ENCODE results near the gene GPR84. TPM values are rescaled to one million over a fixed set of nuclear protein-coding genes. Genes with fewer than 3 reads are reported as not detected.

GPR84 gene
- total and polyA plus RNA-seq, 2 of the 8 experiments (the other 6 are each of a cell fraction or from before 2014, with no cell fraction given): 0.09 TPM; not detected in 1

GRCh38 chr12:54356228-54356627, 8.1 kb downstream of the GPR84 start:
- H2BK20ac ChIP-seq (ENCODE audit: low read length): peak overlapping the region; percentile 75
- no peaks in the 10 kb centered on the region for H3K79me1 ChIP-seq (ENCODE audit: low read depth, low read length)
- H4K5ac ChIP-seq (ENCODE audit: insufficient read length, low read depth, low read length): no peak overlapping the region
- H3K4ac ChIP-seq (replicated peaks; ENCODE audit: insufficient read length, low read depth, low read length): no peak overlapping the region
- H2AFZ ChIP-seq (ENCODE audit: low read length): no peak overlapping the region
- WGBS, 2 experiments (ENCODE audit: extremely low coverage in 1 of 2, insufficient coverage in 1 of 2, insufficient read length in 1 of 2, insufficient replicate concordance in 2 of 2, low coverage in 1 of 2, low lambda C conversion rate in 2 of 2, missing lambda C conversion rate in 1 of 2): 85% methylated on average over 3 of the region's 3 CpGs; no CpG with 5 or more reads in 1 of the 2 experiments
- H2BK120ac ChIP-seq (replicated peaks; ENCODE audit: low read depth, low read length): no peak overlapping the region
- no peaks in the 10 kb centered on the region for H4K20me1 ChIP-seq (replicated peaks in 1 of 2; ENCODE audit: control insufficient read depth in 1 of 2, insufficient read depth in 2 of 2, low read length in 2 of 2)
- ChIA-PET CTCF (ENCODE audit: partially characterized antibody) (interaction anchor here (0.5 to 9.2 kb wide), 13 partner anchors 12 to 347 kb away, joined by 3 to 348 read pairs (median 8); partner anchors contain the start of genes COPZ1, HOXC8, NFE2 and ZNF385A), POLR2A (ENCODE audit: partially characterized antibody) (interaction anchor here (0.9 to 9.2 kb wide), 12 partner anchors 9 to 97 kb away, joined by 3 to 133 read pairs (median 6); partner anchors contain the start of genes CBX5 and HNRNPA1)
- no peak overlapping the region for H4K8ac ChIP-seq (ENCODE audit: extremely low read depth, insufficient read depth, low read length)
- H2BK5ac ChIP-seq (ENCODE audit: low read depth, low read length): 0 out of 2 replicates have a peak overlapping the region, but pooled peaks have one; percentile 8
- H3K56ac ChIP-seq (replicated peaks; ENCODE audit: insufficient read length, low read depth, low read length): no peak overlapping the region
- no peak overlapping the region for H3K14ac ChIP-seq (ENCODE audit: insufficient read length)
- H2BK15ac ChIP-seq (ENCODE audit: low read length): no peak overlapping the region; the same call in 1 of the 2 replicates
- no peak overlapping the region for H3K23ac ChIP-seq (ENCODE audit: insufficient read length)
- no peaks in the 10 kb centered on the region for H3K36me3 ChIP-seq (ENCODE audit: control insufficient read depth in 2 of 4, insufficient read depth in 4 of 4, low read length in 3 of 4)
- H3K4me1 ChIP-seq (replicated peaks in 1 of 4; ENCODE audit: control insufficient read depth in 3 of 4, insufficient read depth in 4 of 4, low read length in 3 of 4): peaks cover 29 to 67% (median 35%) of the 10 kb centered on the region in 4 experiments
- no peak for FAIRE-seq
- no peaks in the 10 kb centered on the region for H3K9me3 ChIP-seq (ENCODE audit: insufficient read depth in 2 of 2, low read depth in 1 of 2, low read length in 1 of 2)
- no peak overlapping the region for H2AK5ac ChIP-seq (ENCODE audit: low read depth, low read length)
- TF ChIP-seq SIX5 (IDR thresholded peaks at IDR 0.05; ENCODE audit: low read depth, low read length) (no peak), RXRA (IDR thresholded peaks at IDR 0.05; ENCODE audit: insufficient read depth, low read depth, low read length) (no peak), POLR2A (IDR thresholded peaks at IDR 0.05; ENCODE audit: control extremely low read depth in 1 of 2, low read depth in 2 of 2, low read length in 2 of 2) (no peak), MAFK (IDR thresholded peaks at IDR 0.05; ENCODE audit: low read depth, low read length) (no peak), SAP30 (IDR thresholded peaks at IDR 0.05; ENCODE audit: insufficient read depth, insufficient replicate concordance, low read length) (no peak), ZNF274 (IDR thresholded peaks at IDR 0.05; ENCODE audit: borderline replicate concordance, extremely low read depth, low read length) (no peak), SP4 (IDR thresholded peaks at IDR 0.05; ENCODE audit: low read length) (no peak), NRF1 (IDR thresholded peaks at IDR 0.05; ENCODE audit: low read depth, low read length) (no peak), CHD1 (IDR thresholded peaks at IDR 0.05; ENCODE audit: low read depth, low read length) (no peak), TEAD4 (IDR thresholded peaks at IDR 0.05; ENCODE audit: low read depth, low read length) (no peak)
- TF ChIP-seq, protein P1, sequence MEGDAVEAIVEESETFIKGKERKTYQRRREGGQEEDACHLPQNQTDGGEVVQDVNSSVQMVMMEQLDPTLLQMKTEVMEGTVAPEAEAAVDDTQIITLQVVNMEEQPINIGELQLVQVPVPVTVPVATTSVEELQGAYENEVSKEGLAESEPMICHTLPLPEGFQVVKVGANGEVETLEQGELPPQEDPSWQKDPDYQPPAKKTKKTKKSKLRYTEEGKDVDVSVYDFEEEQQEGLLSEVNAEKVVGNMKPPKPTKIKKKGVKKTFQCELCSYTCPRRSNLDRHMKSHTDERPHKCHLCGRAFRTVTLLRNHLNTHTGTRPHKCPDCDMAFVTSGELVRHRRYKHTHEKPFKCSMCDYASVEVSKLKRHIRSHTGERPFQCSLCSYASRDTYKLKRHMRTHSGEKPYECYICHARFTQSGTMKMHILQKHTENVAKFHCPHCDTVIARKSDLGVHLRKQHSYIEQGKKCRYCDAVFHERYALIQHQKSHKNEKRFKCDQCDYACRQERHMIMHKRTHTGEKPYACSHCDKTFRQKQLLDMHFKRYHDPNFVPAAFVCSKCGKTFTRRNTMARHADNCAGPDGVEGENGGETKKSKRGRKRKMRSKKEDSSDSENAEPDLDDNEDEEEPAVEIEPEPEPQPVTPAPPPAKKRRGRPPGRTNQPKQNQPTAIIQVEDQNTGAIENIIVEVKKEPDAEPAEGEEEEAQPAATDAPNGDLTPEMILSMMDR (IDR thresholded peaks at IDR 0.05; ENCODE audit: control extremely low read depth in 1 of 3, insufficient read depth in 1 of 3, low read depth in 1 of 3, low read length in 3 of 3): no peak
- peak overlapping the region; percentile 46; the same call in 1 of the 2 replicates for H3K27ac ChIP-seq (ENCODE audit: low read depth, low read length)
- peak in 1 of 2 experiments; percentile 30 for DNase-seq (ENCODE audit: low read depth in 1 of 2, low spot score in 2 of 2)
- H3K9ac ChIP-seq (replicated peaks in 1 of 4; ENCODE audit: extremely low read depth in 1 of 4, low read depth in 3 of 4, low read length in 3 of 4): no peak overlapping the region
- H3K27me3 ChIP-seq (replicated peaks in 1 of 4; ENCODE audit: control insufficient read depth in 3 of 4, extremely low read depth in 1 of 4, insufficient read depth in 3 of 4, low read length in 3 of 4): peaks cover 0 to 2% (median under 1%) of the 10 kb centered on the region in 4 experiments; a peak in 2 of 7 replicates
- no peak overlapping the region for H3K18ac ChIP-seq (ENCODE audit: extremely low read depth, low read length)
- H4K91ac ChIP-seq (replicated peaks; ENCODE audit: insufficient read length, low read length): no peak overlapping the region
- H3K79me2 ChIP-seq (ENCODE audit: control insufficient read depth in 1 of 2, insufficient read depth in 2 of 2, low read length in 2 of 2): no peaks in the 10 kb centered on the region
- H3K23me2 ChIP-seq (ENCODE audit: low read depth, low read length): peaks cover 17% of the 10 kb centered on the region
- H3K4me2 ChIP-seq (ENCODE audit: insufficient read depth in 1 of 2, low read depth in 2 of 2, low read length in 2 of 2): peak overlapping the region; percentile 39 to 88; a peak in 1 of 4 replicates
- no peak overlapping the region for H3K4me3 ChIP-seq (ENCODE audit: extremely low read depth in 1 of 4, insufficient read depth in 2 of 4, low read depth in 3 of 4, low read length in 4 of 4)
- peak overlapping the region; percentile 61; the same call in 1 of the 2 replicates for H2BK12ac ChIP-seq (ENCODE audit: low read depth, low read length)

Data from H1 (cell line).